HG02840 (cell line): ENCODE results near the gene CYB561A3.

Experiments
- ATAC-seq: cut with Tn5 transposase; IDR thresholded peaks from one replicate; pipeline ENCODE4 v1.9.1; 2021; ENCODE audit warnings: mild to moderate bottlenecking, moderate library complexity, moderate number of reproducible peaks; ENCODE audit not compliant: unreplicated experiment, low FRiP score

CYB561A3 gene

DNA sequence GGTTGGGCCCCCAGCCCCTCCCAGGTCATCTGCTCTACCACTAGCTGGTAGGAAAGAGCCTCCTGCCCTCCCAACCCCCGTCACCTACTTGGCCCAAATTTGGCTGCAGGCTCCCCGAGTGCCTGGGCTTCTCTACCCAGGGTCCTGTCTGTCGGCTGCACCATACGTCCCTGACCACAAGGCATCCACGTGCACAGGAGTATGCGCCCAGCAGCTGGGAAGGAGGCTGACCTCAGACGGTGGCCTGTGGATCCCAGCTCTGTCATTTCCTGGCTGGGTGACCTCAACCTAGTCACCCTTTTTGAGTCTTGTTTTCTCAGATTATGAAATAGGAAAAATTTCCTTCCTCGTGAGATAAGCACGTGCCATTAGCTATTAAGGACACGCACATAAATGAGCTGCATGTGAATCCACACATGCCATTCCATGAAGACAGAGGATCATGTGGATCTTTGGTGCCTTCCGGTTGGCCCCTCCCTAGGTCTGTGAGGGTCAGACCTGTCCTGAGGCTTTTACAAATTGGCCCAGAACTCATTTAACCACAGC lies 13.7 kb downstream of the CYB561A3 start:
- ATAC-seq = no peak

DNA sequence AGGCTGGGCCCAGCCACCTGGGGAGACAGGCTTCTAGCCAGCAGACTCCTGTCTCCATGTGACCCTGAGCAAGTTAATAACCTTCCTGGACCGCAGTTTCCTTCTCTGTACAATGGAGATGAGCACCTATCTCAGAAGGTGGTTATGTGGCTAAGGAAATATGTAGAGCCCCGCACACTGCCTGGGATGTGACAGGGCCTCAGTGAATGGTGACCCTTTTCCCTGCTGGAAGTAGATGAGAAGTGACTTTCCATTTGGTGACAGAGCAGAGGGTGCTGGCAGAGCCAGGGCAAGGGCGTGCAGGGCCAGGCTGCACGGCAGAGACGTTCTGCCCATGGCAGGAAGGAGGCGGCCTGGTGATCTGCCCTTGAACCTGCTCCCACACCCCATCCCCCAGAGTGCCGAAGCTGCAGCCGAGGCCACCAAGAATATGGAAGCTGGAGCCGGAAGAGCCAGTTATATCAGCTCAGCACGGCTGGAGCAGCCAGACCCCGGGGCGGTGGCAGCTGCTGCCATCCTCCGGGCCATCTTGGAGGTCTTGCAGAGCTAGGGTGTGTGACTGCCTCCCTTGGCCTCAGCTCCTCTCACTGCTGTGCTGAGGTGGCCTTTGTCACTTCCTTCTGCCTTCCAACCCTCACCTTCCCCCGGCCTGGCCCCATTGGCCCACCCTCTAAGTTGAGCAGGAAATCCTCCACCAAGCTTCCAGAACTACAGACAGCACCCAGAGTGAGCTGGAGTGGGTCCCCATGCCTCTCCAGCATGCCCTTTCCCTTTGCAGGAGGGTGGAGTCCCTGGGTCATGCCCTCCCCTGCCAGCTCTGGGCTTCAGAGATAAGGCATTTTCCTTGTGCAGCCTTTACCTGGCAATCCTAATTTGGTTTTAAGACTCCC lies 15.5 kb downstream of the CYB561A3 start:
- no peak for ATAC-seq

DNA sequence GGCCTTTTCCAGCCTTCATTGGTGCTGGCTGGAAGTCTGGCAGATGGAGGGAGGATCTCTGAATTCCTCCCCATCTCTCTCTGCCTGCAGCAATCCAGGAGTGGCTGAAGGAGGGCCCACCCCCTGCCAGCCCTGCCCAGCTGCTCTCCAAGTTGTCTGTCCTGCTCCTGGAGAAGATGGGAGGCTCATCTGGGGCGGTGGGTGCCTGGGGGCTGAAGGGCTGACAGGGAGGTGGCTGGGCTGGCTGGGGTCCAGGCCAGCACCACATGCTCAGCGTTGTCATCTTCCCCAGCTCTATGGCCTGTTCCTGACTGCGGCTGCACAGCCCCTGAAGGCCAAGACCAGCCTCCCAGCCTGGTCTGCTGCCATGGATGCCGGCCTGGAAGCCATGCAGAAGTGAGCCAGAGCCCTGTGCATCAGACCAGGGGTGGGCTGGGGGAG lies 16.5 kb downstream of the CYB561A3 start:
- ATAC-seq = no peak

DNA sequence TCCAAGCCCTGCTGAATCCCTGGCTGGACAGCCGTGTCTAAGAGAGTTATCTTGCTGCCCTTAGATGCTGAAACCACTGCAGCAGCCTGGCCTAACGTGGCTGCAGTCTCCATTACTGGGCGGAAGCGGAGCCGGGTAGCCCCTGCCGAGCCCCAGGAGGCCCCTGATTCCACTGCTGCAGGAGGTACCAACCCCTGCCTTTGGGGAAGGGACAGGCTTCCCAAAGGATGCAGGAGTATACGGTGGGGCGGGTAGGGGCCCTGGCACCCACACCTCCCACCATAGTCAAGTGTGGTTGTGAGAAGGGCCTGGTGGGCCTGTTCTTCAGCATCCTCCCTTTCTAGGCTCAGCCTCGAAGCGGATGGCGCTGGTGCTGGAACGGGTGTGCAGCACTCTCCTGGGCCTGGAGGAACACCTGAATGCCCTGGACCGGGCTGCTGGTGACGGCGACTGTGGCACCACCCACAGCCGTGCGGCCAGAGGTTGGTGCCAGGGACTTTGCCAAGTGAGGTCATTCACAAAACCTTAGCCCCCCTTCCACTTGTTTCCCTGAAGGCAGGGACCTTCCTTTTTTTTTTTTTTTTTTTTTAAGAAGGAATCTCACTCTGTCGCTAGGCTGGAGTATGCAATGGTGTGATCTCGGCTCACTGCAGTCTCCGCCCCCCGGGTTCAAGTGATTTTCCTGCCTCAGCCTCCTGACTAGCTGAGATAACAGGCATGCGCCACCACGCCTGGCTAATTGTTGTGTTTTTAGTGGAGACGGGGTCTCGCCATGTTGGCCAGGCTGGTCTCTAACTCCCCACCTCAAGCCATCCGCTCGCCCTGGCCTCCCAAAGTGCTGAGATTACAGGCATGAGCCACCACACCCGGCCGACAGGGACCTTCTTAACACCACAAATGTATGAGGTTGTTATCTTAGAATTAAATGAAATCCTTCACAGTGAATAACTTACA lies 17.6 kb downstream of the CYB561A3 start:
- ATAC-seq = no peak

DNA sequence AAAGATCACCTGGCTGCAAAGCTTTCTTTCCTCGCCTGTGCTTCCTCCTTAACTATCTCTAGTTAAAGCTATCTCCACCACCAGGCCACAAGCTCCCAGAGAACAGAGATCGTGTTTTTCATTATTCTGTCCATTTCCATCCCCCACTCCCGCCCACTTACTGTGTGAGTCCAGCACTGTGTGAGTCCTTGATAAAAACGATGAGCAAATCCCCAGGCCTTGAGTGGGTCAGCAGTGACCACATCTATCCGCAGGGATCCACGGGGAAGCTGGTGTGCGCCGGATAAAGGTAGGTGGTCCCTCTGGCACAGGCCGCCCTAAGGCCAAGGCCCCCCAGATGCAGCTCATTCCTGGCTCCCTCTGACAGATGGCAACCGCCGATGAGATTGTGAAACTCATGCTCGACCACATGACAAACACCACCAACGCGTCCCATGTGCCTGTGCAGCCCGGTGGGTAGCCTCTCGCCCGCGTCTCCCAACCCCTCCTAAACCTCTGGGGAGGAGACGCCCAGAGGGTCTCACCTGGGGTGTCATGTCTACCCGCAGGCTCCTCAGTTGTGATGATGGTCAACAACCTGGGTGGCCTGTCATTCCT lies 19.4 kb downstream of the CYB561A3 start:
- ATAC-seq = no peak

DNA sequence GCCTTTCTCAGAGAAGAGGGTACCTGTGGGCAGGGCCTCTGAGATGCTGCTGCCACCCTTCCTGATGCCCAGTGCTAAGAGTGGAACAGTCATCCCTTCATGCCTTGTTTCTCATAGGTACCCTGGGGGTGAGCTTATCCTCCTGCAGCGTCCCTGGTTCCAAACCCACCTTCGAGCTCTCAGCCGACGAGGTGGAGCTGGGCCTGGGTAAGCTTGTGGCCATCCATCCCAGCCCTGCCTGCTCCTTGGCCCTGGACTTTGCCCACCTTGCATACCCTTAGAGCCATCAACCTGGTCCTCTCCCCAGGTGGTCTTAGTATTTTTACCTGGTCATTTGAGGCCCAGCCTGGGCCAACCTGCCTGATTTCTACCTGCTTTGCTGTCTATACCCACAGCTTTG lies 20.0 kb downstream of the CYB561A3 start:
- no peak for ATAC-seq

DNA sequence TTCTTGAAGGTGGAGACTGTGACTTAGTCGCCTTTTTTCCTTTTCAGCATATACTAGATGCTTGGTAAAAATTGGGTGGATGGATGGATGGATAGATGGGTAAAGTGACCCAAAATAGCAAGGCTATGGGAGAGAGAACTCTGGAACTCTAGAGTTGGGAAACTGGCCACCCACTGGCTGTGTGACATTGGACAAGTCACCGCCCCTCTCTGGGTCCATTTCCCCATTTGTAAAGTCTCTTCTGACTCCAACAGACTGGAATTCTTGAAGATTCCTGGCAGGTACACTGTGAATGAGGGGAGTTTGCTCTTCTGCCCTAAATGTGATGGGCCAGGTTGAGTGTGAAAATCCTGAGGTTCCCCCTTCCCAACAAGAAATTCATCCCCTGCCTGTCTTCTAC lies 20.7 kb downstream of the CYB561A3 start:
- ATAC-seq = no peak

DNA sequence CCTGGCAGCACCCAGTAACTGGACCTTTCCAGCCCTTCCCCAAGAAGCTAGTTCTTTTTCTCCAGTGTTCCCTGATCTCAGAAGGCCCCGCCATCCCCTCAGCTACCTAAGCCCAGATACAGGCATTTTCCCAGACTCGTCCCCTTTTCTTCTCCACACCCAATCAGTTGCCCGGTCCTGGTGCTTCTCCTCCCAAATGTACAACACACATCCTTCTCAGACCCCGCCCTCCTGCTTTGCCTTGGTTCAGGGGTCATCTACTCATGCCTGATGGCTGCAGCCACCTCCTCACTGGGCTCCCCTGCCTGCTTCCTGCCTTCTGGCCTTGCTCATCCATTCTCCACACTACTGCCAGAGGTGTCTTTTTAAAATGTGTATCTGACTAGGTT lies 22.2 kb downstream of the CYB561A3 start:
- ATAC-seq = no peak

DNA sequence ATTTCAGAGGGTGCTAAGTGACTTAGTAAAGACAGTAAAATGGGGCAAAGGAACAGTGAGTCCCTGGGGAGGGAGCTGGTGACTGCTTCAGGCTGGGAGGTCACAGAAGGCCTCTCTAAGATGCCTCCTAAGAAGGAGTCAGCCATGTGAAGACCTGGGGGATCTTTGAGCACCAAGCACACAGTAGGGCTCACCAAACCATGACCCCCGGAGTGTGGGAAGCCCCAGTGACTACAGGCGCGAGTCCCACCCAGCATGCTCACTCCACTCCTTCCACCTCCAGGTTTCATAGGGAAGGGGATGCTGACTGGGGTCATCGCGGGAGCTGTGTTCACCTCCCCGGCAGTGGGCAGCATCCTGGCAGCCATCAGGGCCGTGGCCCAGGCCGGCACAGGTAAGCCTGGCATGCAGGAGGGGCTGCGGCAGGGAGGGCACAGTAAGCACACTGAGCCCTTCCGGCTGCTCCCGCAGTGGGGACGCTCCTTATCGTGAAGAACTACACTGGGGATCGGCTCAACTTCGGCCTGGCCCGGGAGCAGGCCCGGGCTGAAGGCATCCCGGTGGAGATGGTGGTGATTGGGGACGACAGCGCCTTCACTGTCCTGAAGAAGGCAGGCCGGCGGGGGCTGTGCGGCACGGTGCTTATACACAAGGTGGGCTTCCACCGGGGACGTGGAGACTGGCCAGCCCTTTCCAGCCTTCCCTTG lies 22.7 kb downstream of the CYB561A3 start:
- no peak for ATAC-seq

DNA sequence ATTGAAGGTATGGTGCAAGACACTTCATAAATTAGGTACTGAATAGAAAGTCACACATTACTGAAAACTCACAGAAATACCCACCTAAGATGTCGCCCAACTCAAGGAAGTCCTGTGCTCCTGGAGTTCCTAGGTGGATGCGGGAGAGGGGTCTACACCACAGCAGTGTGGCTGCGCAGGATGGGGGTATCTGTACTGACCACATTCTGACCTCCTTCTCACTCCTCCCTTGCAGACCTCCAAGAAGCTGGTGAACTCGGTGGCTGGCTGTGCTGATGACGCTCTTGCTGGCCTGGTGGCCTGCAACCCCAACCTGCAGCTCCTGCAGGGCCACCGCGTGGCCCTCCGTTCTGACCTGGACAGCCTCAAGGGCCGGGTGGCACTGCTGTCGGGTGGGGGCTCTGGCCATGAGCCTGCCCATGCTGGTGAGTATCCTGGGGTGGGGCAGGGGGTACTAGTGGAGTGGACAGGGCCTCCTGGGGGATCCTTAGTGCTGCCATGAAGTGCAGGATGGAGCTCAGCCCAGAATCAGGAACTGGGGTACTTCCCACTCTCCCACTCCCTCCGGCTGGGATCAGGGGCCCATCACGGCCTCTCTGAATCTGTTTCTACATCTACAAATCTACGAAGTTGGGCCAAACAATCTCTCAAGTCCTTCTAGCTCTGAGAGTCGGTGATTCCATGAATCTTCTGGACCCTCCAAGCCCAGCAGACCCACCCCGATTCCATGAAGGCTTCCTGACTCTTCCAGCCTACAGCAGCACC lies 23.8 kb downstream of the CYB561A3 start:
- ATAC-seq = no peak

DNA sequence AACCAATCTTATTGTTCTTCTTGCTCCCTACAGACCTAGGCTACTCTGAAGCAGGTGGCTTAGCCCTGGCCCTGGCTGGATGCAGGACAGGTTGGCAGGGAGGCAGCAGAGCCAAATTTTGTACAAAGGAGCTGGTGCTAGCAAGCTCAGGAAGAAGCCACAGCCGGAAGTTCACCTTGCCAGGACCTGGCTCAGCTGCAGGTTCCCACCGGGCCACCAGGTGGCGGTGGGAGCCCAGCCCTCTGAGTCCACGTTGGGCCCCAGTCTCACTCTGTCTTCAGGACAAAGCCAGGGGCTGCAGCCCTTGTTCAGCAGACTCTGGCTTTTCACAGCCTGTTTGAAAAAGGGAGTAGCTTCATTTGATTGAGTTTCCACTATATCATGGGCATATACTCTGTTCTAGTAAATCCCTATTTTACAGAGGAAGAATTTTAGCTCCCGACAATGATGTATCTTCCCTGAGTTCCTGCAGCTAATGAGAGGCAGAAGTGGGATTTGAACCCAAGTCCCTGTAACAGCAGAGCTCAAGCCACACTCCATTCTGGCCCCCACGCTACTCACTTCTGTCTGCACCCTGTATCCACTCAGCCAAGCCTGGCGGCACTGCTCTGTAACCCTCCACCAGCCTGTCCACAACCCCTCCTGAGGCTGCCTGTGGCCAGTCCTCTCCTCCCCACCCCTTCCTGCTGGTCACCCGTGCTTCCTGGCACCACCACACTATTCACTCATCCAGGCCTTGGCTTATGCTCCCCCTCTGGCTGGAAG lies 25.3 kb downstream of the CYB561A3 start:
- ATAC-seq = peak; percentile 54

DNA sequence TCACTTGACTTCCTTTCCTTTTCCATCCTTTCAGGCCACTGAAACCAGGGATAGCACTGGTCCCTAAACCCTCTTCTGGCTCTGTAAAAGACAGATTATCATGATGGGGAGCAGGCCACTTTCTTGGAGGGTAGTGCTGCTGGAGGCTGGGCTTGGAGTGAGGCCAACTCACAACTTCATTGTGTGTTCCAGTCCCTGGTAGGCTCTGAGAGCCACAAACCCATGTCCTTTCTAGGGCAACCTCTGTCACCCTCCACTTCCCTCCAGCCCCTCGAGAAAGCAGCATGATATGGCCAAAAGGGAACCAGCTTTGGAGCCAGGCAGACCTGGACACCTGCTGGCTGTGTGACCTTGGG lies 26.3 kb downstream of the CYB561A3 start:
- no peak for ATAC-seq

DNA sequence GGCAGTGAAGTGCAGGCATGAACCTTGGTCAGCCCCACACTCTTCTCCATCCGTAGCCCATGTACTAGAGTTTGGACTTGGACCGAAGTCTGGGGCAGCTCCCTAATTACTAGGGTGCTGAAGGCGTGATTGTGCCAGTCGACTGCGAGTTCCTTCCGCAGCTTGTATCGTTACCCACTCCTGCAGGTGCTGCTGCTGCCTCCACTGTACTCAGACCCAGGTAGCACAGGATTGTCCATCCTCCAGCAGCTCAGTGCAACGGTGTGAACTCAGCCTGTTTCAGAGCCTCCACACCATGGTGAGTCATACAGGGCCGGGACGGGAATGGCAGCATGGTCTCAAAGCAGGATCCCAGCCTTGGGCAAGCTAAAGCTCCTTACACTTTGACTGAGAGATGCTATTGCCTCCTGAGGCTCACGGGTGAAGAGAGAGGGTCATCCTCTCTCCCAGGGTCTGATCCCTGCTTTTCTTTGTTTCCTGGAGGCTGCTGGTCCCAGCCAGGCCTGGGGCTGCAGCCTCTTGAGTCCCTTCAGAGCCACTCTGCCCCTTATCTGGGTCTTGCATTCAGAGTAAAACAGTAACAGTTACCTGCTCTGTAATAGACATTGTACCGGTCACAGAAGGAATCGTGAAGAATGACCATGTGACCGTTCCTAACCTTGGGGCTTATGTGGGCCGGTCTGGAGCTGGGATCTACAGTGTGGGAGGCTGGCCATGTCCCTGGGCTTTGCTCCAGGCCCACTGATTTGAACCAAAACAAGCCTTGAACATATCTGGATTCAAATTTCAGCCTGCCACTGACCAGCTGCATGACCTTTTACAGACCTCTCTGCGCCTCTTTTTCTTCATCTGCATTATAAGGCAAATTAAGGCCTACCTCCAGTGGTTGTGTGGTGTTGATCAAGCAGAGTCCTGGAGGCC lies 27.0 kb downstream of the CYB561A3 start:
- no peak for ATAC-seq

DNA sequence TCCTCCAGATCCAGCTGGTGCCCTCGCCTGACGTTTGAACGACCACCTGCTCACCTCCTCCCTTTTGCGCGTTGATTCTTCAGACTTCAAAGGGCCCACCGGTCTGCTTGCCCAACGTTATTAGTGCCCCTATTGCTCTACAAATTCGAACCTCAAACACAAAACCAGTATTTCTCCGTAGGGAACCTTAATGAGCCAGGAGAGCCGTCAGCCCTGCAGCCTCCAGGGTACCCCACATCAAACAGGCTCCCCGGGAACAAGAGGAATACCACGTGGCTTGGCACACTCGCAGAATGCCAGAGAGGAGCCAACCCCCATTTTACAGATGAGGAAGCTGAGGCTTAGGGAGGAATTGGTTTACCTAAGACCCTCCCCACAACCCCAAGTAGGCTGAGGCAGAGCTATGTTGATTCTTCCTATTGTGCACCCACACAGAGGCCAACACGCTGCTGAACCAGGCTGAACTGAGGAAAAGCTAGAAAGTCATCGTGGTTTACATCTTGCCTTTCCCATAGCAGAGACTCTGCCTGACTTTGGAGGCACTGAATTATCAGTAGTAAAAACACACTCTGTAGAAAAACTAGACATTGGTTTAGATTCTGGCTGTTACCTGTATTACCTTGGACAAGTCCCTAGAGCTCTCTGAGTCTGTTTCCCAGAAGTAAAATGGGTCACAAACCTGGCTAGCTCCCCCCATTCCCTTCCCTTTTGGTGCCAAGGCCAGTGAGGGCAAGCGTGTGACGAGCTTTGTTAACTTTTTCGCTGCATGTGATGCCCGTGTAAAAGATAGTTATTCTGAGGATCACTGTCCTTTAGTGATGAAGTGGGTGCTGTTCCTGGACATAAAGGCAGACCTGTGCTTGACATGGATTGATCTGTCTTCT lies 27.9 kb downstream of the CYB561A3 start:
- no peak for ATAC-seq

DNA sequence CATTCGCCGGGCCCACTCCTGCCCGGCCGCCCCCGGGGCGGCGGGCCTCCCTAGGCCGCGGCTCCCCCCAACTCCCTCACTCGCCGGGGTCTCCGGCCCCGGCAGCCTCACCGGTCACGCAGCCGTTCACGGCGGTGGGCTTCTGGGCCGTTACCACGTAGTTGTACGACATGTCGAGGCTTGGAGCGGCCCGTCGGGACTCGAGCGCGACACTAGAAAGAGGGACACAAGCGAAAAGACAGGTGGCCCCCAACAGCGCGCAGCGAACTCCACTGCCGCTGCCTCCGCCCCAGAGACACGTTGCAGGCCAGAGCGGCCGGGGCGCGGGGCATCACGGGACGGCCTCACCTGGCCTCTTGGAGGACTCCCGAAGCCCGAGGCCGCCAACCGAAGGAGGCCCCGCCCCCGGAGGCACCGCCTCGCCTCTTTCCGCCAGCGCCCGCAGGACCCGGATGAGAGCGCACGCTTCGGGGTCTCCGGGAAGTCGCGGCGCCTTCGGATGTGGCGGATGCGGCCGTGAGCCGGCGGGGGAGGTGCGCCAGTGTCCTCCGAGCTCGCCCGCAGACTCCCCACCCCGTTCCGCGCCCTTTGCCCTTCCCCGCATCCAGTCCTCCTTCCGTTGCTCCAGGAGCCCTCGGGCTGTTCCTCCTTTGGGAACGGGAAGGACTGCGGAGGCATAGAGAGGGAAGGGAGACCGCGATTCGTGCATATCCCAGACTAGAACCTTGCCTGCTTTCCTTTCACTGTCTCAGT lies 28.7 kb downstream of the CYB561A3 start, which contains the start of the genes DDB1 and TKFC:
Gene DDB1, minus strand, starts transcription at position 309 of the 753 bp plus-strand sequence. Its CDS starts 137 bp downstream, at position 172.
Gene TKFC, plus strand, starts transcription at position 432 of the 753 bp plus-strand sequence. CDS start 1,501 bp downstream, outside the sequence.
- peak; percentile 78 for ATAC-seq
